ENCODE results near the gene TNNT1.

GRCh38 chr19:55172741-55173140 is 23.7 kb upstream of the TNNT1 start:
- TF ChIP-seq EZH2phosphoT487 (IDR thresholded peaks at IDR 0.05; ENCODE audit: low read length) (no peak), CTCF (IDR thresholded peaks at IDR 0.05; ENCODE audit: low read length) (no peak), EZH2 (optimal IDR thresholded peaks at IDR 0.05; ENCODE audit: low read depth, low read length) (no peak)
